GM12878 (cell line): Measurements from ENCODE around the gene ZSCAN9. TPM values are rescaled to one million over a fixed set of nuclear protein-coding genes. Genes with fewer than 3 reads are reported as not detected.

Source experiments
- E2F8 ChIP-seq: fragments of 450-650 bp; IDR thresholded peaks from 2 replicates; pipeline ENCODE4 v1.6.1; 2018; ENCODE audit warnings: mild to moderate bottlenecking, low read depth, moderate library complexity; ENCODE audit not compliant: partially characterized antibody
- EED ChIP-seq: sonication (generic); IDR thresholded peaks from 2 replicates; pipeline ENCODE4 v1.6.1; 2016; ENCODE audit warnings: antibody characterized with exemption, low read depth
- IKZF1 ChIP-seq: fragments of 450-650 bp; conservative IDR thresholded peaks from 2 replicates; pipeline ENCODE4 v1.6.1; 2017; ENCODE audit warnings: antibody characterized with exemption, mild to moderate bottlenecking
- KDM1A ChIP-seq: fragments of 200-600 bp; sonication (generic); IDR thresholded peaks from 2 replicates; pipeline ENCODE4 v1.6.1; 2016; ENCODE audit warnings: borderline replicate concordance
- MXI1 ChIP-seq: fragments of 150-350 bp; IDR thresholded peaks from 2 replicates; pipeline ENCODE4 v1.6.1; 2011; ENCODE audit warnings: low read depth, mild to moderate bottlenecking, inconsistent platforms, low read length, improper control_type of control experiment
- RAD51 ChIP-seq: fragments of 450-650 bp; IDR thresholded peaks from 2 replicates; pipeline ENCODE4 v1.6.1; 2016; ENCODE audit warnings: moderate library complexity, mild to moderate bottlenecking, inconsistent platforms
- SIN3A ChIP-seq: IDR thresholded peaks from 2 replicates; pipeline ENCODE4 v1.6.1; 2012; ENCODE audit warnings: low read depth, low read length, improper control_type of control experiment
- polyA plus RNA-seq, 11 experiments: library from polyadenylated mRNA; depleted of rRNA in 4 of 11; unstranded in 6 of 11; stranded (reverse) in 5 of 11; fragments of >200 nt; fragmentation: Nextera tagmentation in 4 of 11; fragmentation: Illumina TruSeq in 1 of 11; extraction: Ambion mirVana in 4 of 11; extraction: Trizol in 1 of 11; gene quantifications; 1 replicate in 1 of 11; 2 replicates in 10 of 11; pipeline versions ENCODE4 v1.2.1 to v1.2.3, GENCODE V29; 2011 to 2016; ENCODE audit warnings: inconsistent platforms in 2 of 11, missing spikeins in 2 of 11, low read depth in 1 of 11
- total RNA-seq, 4 experiments: library from RNA; depleted of rRNA in 3 of 4; stranded (reverse); fragments of >200 nt in 3 of 4; fragmentation: Illumina TruSeq in 1 of 4; extraction: Trizol in 1 of 4; gene quantifications; 2 replicates each; pipeline versions ENCODE4 v1.2.1 to v1.2.3, GENCODE V29; 2013 to 2021
- TF ChIP-seq, protein P1 (sequence below): fragments of 450-650 bp; IDR thresholded peaks from 2 replicates; pipeline ENCODE4 v1.6.1; 2017; ENCODE audit warnings: mild to moderate bottlenecking, moderate library complexity

ZSCAN9 gene
- total and polyA plus RNA-seq, 10 of the 15 experiments (the other 5 are each of a cell fraction or from before 2014, with no cell fraction given), result 8.1 to 28.7 (median 17.4) TPM

DNA sequence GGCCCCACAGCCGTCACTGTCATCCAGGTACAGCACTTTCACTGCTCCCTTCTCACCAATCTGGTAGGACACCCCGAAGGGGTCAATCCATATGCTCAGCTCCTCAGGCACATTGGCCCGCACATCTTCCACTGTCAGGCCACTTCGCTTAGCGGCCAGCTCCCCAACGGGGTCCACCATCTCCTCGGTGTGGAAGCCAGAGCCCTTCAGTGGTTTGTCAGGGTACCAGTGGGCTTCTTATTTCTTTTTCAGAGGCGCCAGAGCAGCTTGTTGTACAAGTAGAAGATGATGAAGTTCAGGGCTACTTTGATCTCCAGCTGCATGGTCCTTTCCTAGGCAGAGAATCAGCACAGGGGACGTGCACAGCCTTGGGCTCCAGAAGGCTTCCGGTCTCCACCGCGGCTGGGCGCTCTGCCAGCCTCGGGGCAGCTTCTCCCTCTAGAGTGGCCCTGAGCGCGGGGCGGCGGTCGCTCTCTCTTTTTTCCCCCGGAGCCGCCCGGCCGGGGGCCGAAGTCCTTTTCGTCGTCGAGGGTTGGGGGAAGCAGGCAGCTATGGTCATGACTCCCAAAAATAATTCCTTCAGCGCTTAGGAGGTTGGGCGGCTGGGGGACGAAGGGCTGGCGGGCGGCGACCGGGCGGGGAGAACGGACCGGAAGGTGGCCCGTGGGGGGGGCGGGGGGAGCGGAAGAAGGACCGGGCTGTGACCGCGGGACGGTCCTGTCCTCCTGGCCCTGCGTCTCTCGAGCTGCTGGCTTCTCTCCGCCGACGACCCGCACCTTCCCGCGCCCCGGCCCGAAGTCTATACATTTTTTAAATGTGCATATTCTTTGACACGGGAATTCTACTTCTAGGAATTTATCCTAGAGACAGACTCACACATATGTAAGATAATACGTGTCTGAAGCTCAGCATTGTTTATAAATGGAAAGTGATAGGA lies 6.5 kb upstream of the ZSCAN9 start (continued):
- TF ChIP-seq, protein P1, sequence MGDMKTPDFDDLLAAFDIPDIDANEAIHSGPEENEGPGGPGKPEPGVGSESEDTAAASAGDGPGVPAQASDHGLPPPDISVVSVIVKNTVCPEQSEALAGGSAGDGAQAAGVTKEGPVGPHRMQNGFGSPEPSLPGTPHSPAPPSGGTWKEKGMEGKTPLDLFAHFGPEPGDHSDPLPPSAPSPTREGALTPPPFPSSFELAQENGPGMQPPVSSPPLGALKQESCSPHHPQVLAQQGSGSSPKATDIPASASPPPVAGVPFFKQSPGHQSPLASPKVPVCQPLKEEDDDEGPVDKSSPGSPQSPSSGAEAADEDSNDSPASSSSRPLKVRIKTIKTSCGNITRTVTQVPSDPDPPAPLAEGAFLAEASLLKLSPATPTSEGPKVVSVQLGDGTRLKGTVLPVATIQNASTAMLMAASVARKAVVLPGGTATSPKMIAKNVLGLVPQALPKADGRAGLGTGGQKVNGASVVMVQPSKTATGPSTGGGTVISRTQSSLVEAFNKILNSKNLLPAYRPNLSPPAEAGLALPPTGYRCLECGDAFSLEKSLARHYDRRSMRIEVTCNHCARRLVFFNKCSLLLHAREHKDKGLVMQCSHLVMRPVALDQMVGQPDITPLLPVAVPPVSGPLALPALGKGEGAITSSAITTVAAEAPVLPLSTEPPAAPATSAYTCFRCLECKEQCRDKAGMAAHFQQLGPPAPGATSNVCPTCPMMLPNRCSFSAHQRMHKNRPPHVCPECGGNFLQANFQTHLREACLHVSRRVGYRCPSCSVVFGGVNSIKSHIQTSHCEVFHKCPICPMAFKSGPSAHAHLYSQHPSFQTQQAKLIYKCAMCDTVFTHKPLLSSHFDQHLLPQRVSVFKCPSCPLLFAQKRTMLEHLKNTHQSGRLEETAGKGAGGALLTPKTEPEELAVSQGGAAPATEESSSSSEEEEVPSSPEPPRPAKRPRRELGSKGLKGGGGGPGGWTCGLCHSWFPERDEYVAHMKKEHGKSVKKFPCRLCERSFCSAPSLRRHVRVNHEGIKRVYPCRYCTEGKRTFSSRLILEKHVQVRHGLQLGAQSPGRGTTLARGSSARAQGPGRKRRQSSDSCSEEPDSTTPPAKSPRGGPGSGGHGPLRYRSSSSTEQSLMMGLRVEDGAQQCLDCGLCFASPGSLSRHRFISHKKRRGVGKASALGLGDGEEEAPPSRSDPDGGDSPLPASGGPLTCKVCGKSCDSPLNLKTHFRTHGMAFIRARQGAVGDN, result peak; percentile 65
- TF ChIP-seq EED (no peak), IKZF1 (peak; percentile 24; the same call in 1 of the 2 replicates), KDM1A (no peak), SIN3A (0 out of 2 replicates have a peak, but pooled peaks have one; percentile 27), E2F8 (peak; percentile 27), MXI1 (0 out of 2 replicates have a peak, but pooled peaks have one; percentile 32), RAD51 (no peak)
